Endothelial cell of coronary artery (primary cell): ENCODE results near the gene AURKA. TPM values are rescaled to one million over a fixed set of nuclear protein-coding genes. Genes with fewer than 3 reads are reported as not detected.

Experiments
- total RNA-seq: library from RNA; depleted of rRNA; stranded (reverse); fragments of >200 nt; gene quantifications from 2 replicates; pipeline ENCODE4 v1.2.3, GENCODE V29; 2014

The AURKA gene
- total RNA-seq, result 14.1 and 39.9 TPM in 2 replicates

DNA sequence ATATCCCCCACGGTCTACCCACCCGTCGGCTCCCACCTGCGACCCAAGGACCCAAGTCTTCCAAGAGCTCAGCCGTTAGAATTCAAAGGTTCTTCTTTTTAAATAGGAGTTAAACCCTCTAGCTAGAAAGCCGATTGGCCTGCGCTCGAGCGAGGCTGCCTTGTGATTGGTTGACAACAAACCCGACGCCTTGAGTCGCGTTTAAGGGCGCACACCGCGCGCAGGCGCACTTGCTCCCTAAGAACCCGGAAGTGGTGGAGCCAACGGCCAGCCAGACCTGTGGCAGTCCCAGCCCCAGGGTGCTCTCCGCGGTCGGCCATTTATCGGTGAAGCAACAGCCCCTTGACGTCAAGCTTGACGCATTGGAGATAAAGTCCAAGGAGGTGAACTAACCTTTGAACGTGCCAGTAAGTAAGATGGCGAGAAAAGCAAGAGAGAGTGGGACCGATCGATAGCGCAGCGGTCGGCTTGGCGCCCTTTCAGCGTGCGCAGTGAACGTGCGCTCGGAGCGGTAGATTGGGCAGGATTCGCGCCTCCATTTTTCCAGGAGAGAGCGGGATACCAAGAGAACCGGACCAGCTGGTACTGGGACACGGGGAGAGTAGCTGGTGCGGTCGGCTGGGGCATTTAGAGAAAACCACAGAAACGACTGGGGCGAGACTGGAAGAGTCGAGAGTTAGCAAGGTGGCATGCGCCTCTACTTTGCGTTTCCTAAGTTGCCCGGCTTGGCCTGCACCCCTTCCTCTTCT lies at the start of gene AURKA, which contains the start of gene CSTF1:
AURKA (minus strand) TSS at position 84 of the 749 bp plus-strand sequence. CDS start 4,018 bp downstream, outside the sequence.
CSTF1 (plus strand) TSS at position 514 of the 749 bp plus-strand sequence. CDS start 2,908 bp downstream, outside the sequence.

GRCh38 chr20:56411759-56412472 lies 19.9 kb upstream of the AURKA start, which contains the start of gene CASS4:
Gene CASS4 (plus strand): TSS chr20:56412260. CDS start chr20:56412459, 199 bp downstream.

DNA sequence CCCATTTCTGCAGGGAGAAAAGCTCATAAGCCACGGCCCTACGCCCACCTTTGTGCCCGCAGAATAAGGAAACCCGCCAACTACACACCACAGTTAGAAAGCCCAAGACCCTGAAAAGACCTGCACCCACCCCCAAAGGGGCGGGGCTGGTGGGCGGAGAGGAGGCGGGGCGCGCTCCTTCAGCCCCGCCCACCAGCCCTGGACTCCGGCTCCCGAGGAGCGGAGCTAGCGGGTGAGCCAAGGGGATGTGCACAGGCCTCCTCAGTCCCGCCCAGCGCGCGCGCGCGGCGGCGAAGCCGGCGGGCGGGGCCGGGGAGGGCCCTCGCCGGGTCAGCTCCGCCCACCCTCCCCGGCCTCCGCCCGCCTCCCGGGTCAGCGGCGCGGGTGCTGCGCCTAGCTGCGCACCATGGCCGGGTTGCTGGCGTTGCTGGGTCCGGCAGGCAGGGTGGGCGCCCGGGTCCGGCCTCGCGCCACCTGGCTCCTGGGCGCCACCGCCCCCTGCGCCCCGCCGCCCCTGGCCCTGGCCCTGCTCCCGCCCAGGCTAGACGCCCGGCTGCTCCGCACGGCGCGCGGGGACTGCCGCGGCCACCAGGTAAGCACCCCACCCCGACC lies 33.3 kb downstream of the AURKA start, which contains the start of gene FAM210B:
FAM210B (plus strand) TSS at position 375 of the 612 bp plus-strand sequence; CDS start at position 407, 32 bp downstream.

Other genes with a start within 250 kb of the AURKA start
- gene MC3R, start 143.5 kb downstream of the AURKA start, total RNA-seq, result not detected in 2 replicates
- gene FAM210B, start 33.2 kb downstream of the AURKA start, total RNA-seq, result 38.1 and 39.9 TPM in 2 replicates
- 26.1 and 28.3 TPM in 2 replicates for gene CSTF1, start 430 bp upstream of the AURKA start, total RNA-seq
- not detected in 2 replicates for gene CASS4, start 20.0 kb upstream of the AURKA start, total RNA-seq
- gene RTF2, start 76.4 kb upstream of the AURKA start, total RNA-seq, result 92.6 and 95.6 TPM in 2 replicates
- not detected in 2 replicates for gene FAM209A, start 132.5 kb upstream of the AURKA start, total RNA-seq
- gene FAM209B, start 141.0 kb upstream of the AURKA start, total RNA-seq, result 0.18 TPM in 1 of 2 replicates, not detected in the other
- gene TFAP2C, start 237.1 kb upstream of the AURKA start, total RNA-seq, result not detected in 2 replicates